NCI-H524 (cell line): ENCODE measurements around the gene GPC6.
"Not testable (repeated sequence)": the region's sequence is repeated elsewhere in the genome, so short reads cannot be mapped to it uniquely, and the experiment has no call there.

ENCODE experiments used
- DNase-seq, 2 experiments: peaks; one replicate each; lab custom pipeline; 2025; lab: John Stamatoyannopoulos, UW

The GPC6 gene

GRCh38 chr13:94298346-94298745 is 1071.7 kb downstream of the GPC6 start:
- peak in 1 of 2 experiments; percentile 21 for DNase-seq

- peak; percentile 39 to 75 for DNase-seq
Measured at GRCh38 chr13:94300401-94300800, 1073.8 kb downstream of the GPC6 start.

GRCh38 chr13:94301487-94301886 is 1074.9 kb downstream of the GPC6 start:
- DNase-seq = no peak

GRCh38 chr13:94302847-94303565 is 1076.4 kb downstream of the GPC6 start:
- DNase-seq = not testable (repeated sequence)

DNA sequence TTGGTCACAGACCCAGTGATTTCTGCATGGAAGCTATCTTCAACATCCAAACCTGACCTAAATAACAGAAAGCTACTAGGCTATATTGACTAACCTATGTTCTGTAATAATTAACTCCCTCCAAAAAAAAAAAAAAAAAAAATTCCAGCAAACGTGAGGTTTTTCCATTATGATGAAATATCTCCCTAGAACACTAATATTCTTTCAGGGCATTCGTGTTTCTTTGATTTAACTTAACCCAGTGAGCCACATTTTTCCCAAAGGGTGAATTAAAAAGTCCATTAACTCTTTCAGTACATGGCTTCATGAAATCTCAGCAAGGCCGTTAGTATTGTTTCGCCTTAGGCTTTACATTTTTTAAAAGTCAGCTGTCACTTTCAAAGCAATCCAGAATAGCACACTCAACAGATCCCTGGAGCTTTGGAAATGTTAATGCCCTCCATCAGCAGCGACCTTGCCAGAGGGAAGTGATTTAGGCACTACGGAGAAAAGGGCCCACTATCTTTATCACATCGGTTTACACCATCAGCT is 1077.1 kb downstream of the GPC6 start:
- no peak for DNase-seq

DNA sequence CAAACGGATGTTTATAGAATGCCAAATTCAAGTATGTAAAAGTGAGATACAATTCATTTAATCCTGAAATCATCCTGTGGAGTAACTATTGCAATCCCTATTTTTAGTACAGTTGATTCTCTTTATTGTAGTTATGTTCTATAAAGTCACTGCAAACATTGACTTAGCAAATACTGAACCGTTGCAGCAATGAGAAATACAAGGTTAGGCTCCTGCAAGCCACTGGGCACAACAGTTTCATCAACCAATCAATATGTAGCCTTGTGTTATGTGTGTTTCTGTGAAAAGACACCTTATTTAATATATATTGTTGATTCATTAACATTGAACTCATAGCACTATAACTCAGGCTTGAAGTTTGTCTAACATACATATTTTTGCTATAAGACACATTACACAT is 1078.4 kb downstream of the GPC6 start:
- no peak for DNase-seq

GRCh38 chr13:94305463-94305862 is 1078.9 kb downstream of the GPC6 start:
- no peak for DNase-seq

- no peak for DNase-seq
Measured at GRCh38 chr13:94305934-94306333, 1079.3 kb downstream of the GPC6 start.

DNA sequence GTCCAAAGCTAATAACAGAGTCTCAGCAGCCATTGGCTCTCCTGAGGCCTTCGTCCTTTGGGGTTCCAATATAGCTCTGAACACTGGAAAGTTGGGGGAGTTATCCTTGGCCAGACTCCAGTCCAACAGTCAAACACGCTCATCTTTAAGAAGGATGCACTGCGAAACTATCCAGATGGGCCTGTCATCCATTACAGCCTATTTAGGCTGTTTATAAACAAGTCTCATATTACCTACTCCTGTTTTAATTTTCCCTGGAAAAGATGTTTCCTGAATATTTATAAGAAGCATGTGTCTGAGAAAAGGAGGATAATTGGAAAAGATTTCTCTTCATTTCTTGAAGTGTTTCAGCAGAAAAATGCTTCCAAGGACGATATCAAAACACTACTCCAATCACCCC is 1082.2 kb downstream of the GPC6 start:
- DNase-seq = peak; percentile 11 to 76

DNA sequence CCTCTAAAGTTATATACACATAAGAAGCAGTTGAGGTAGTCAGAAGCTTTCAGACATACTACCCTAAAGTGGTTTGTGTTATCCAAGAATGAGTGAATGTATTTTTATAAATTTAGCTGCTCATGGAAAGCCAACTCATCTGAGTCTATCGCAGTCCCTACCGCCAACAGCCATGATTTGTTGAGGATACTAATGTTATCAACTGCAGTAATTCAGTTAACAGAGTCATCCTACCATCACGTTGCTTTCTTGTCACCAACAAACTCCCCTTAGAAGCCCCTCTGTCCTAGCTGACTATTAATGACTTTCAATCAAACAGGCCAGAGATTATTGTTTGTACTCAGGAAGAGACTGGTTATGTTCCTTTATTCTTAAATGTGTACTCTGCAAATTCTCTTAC is 1083.0 kb downstream of the GPC6 start:
- no peak for DNase-seq

- no peak for DNase-seq
Measured at GRCh38 chr13:94309997-94310855, 1083.6 kb downstream of the GPC6 start.

- no peak for DNase-seq
Measured at GRCh38 chr13:94311893-94312292, 1085.3 kb downstream of the GPC6 start.

DNA sequence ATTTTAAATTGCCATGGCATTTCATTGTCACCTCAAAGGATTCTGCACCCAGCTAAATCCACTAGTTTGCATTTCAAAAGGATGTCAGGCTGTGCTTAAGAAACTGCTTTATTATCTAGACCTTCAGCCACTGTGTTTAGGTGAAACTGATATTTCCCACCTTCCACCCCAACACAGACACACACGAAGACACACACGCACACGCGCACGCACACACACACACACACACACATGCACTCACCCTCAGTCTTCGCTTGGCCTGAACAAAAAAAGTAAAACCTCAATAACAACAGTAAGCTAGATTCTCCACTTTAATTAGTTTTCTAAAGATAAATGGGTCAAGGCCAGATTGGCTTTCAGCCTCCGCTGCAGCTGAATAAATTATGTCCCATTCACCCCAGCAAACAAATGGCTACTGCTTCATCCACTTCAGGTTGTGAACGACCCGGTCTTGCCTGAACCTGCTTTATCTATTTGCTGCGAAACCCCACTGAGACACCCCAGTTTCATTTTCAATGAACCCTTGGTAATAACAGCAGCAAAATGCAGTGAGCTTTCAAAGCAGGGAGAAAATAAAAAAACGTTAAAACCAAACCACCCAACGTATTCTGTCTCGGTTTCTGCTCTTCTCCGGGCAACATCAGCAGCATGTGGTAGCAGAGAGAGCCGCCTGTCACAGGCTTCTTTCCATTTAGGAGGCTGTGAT is 1086.1 kb downstream of the GPC6 start:
- DNase-seq = no peak

GRCh38 chr13:94313321-94313910 is 1086.8 kb downstream of the GPC6 start:
- no peak for DNase-seq

DNA sequence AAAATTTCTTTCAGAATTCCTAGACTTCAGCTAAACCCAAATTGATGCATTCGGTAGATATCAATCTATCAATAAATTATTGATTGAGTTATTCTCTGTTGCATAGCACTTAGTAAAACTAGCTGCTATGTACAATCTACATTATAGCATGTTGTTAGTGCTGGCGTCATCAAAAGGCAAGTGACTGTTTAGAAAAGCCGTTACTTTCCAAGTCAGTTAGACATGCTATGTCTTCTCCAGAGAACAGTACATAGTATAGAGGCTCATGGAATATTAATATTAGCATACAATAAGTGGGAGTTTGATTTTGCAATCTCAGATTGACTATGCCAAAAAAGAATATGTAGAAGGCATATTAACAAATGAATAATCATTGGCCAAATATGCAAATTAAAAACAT is 1087.3 kb downstream of the GPC6 start:
- DNase-seq = no peak

DNA sequence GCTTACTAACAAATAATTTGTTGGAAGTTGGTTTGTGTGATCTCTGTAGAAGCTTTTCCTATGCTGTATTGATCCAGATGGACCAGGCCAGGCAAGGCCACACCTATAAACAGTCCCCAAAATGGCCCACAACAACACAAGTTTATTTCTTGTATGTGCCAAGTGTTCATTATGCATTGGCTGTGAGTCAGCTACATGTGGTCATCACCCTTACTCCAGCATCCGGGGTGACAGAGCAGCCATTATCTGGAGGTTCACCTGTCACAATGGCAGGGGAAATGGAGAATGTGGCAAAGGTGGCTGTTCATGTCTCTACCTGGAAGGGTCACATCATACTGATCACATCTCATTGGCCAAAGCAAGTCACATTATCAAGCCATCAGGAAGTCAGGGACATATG is 1088.6 kb downstream of the GPC6 start:
- no peak for DNase-seq

- no peak for DNase-seq
Measured at GRCh38 chr13:94317063-94317491, 1090.5 kb downstream of the GPC6 start.

DNA sequence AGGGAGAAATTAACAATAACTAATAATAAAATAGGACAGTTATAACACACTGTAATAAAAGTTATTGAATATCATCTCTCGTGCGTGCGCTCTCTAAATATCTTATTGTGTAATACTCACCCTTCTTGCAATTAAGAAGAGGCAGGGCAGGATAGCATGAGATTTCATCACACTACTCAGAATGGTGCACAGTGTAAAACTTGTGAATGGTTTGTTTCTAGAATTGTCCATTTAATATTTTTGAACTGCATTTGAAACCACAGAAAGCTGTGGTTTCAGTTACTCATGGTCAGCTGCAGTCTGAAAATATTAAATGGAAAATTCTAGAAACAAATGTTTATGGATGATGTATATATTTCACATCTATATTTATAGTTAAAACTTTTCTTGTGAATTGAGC is 1091.8 kb downstream of the GPC6 start:
- no peak for DNase-seq

- no peak for DNase-seq
Measured at GRCh38 chr13:94319501-94319900, 1092.9 kb downstream of the GPC6 start.

- no peak for DNase-seq
Measured at GRCh38 chr13:94322925-94323763, 1096.5 kb downstream of the GPC6 start.
